Mesendoderm (in vitro differentiated cells): Measurements from ENCODE around the gene CCNT2.
A peak's percentile ranks its signal among the peaks of the same experiment; 100 is the strongest.

ENCODE experiments used
- DNase-seq: peaks from one replicate; pipeline ENCODE4 v3.0.0; 2013
- H2AK5ac ChIP-seq: 2 replicates; pipeline ENCODE4 v1.6.1; 2013; ENCODE audit warnings: low read length, inconsistent platforms
- H2BK120ac ChIP-seq: 2 replicates; pipeline ENCODE4 v1.6.1; 2013; ENCODE audit warnings: low read depth, mild to moderate bottlenecking, low read length, moderate library complexity, mixed read lengths
- H2BK15ac ChIP-seq: replicated peaks from 2 replicates; pipeline ENCODE4 v1.6.1; 2013; ENCODE audit warnings: low read depth, mild to moderate bottlenecking, moderate library complexity
- H2BK5ac ChIP-seq: 2 replicates; pipeline ENCODE4 v1.6.1; 2013; ENCODE audit warnings: low read length, inconsistent platforms
- H3K18ac ChIP-seq: 2 replicates; pipeline ENCODE4 v1.6.1; 2013; ENCODE audit warnings: mild to moderate bottlenecking, low read length, mixed read lengths
- H3K23ac ChIP-seq: one replicate; pipeline ENCODE4 v1.6.1; 2013; ENCODE audit warnings: low read length
- H3K27ac ChIP-seq: 2 replicates; pipeline ENCODE4 v1.5.1; 2013; ENCODE audit warnings: low read depth, mild to moderate bottlenecking, inconsistent platforms, low read length, moderate library complexity
- H3K27me3 ChIP-seq: 2 replicates; pipeline ENCODE4 v1.6.1; 2013; ENCODE audit warnings: low read length, control low read depth, mild to moderate bottlenecking, inconsistent platforms; ENCODE audit not compliant: insufficient read depth, poor library complexity
- H3K36me3 ChIP-seq: 2 replicates; pipeline ENCODE4 v1.6.1; 2013; ENCODE audit warnings: low read length, inconsistent platforms; ENCODE audit not compliant: control insufficient read depth, insufficient read depth
- H3K4ac ChIP-seq: one replicate; pipeline ENCODE4 v1.6.1; 2013; ENCODE audit warnings: low read depth, mild to moderate bottlenecking, low read length, moderate library complexity
- H3K4me1 ChIP-seq: 2 replicates; pipeline ENCODE4 v1.6.1; 2013; ENCODE audit warnings: low read depth, low read length, inconsistent platforms; ENCODE audit not compliant: control insufficient read depth
- H3K4me2 ChIP-seq: 2 replicates; pipeline ENCODE4 v1.6.1; 2013; ENCODE audit warnings: low read length
- H3K4me3 ChIP-seq: 2 replicates; pipeline ENCODE4 v1.5.1; 2013; ENCODE audit warnings: mild to moderate bottlenecking, low read length
- H3K56ac ChIP-seq: one replicate; pipeline ENCODE4 v1.6.1; 2013; ENCODE audit warnings: low read length
- H3K79me1 ChIP-seq: 2 replicates; pipeline ENCODE4 v1.6.1; 2013; ENCODE audit warnings: low read length, inconsistent platforms
- H3K79me2 ChIP-seq: 2 replicates; pipeline ENCODE4 v1.6.1; 2013; ENCODE audit warnings: mild to moderate bottlenecking, low read length; ENCODE audit not compliant: control insufficient read depth, insufficient read depth
- H3K9ac ChIP-seq: 2 replicates; pipeline ENCODE4 v1.6.1; 2013; ENCODE audit warnings: low read length, inconsistent platforms
- H4K5ac ChIP-seq: one replicate; pipeline ENCODE4 v1.6.1; 2013; ENCODE audit warnings: low read length
- H4K8ac ChIP-seq: one replicate; pipeline ENCODE4 v1.6.1; 2013; ENCODE audit warnings: low read depth, mild to moderate bottlenecking, control low read depth, low read length, moderate library complexity
- WGBS: extraction: QIAGEN DNeasy Blood & Tissue Kit; methylation state at CpG from one replicate; pipeline ENCODE4 v1.1.7; 2013; ENCODE audit warnings: low lambda C conversion rate, missing lambda C conversion rate; ENCODE audit not compliant: insufficient coverage; ENCODE audit errors: extremely low coverage; 5-methylcytosine and 5-hydroxymethylcytosine counted together

The CCNT2 gene

DNA sequence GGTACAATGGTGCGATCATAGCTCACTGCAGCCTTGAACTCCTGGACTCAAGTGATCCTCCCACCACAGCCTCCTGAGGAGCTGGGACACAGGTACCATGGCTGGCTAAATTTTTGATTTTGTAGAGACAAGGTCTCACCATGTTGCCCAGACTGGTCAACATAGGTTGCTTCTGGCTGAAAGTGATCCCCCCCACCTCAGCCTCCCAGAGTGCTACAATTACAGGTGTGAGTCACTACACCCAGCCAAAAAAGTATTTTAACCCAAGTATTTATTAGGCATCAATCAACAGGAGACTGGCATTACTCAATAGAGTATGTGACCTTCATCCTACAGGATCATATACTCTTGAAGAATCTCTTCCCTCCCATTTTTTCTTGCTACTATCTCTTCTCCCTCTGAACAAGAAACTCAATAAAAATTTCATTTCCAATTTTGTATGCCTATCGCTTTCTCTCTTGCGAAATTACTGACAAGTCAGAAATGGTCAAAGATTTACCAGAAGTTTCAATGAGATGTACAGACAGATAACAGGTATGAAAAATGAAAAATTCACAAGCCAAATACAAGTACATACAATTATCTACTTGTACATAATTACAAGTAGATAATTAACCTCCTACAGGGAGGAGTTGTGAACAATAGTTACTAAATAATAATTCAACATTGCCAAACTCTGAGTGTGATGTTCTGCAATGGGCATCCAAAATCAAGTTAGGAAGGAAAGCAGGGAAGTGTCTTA lies 34.9 kb upstream of the CCNT2 start:
- H3K56ac ChIP-seq = no peak overlapping the region
- no peak overlapping the region for H3K9ac ChIP-seq
- no peak overlapping the region for H3K23ac ChIP-seq
- H2BK120ac ChIP-seq = no peak overlapping the region
- no peak overlapping the region for H3K18ac ChIP-seq
- no peak overlapping the region for H4K8ac ChIP-seq
- no peaks in the 10 kb centered on the region for H3K4me1 ChIP-seq
- no peak overlapping the region for H3K4me2 ChIP-seq
- no peaks in the 10 kb centered on the region for H3K36me3 ChIP-seq
- H2AK5ac ChIP-seq = no peak overlapping the region
- WGBS = no CpG with 5 or more reads among the region's 3 CpGs
- H3K4ac ChIP-seq = no peak overlapping the region
- H2BK5ac ChIP-seq = no peak overlapping the region
- H3K27ac ChIP-seq = no peak overlapping the region
- no peak overlapping the region for H2BK15ac ChIP-seq
- DNase-seq = no peak
- H3K27me3 ChIP-seq = no peaks in the 10 kb centered on the region
- H3K4me3 ChIP-seq = no peak overlapping the region
- H3K79me1 ChIP-seq = no peaks in the 10 kb centered on the region
- H4K5ac ChIP-seq = no peak overlapping the region
- no peaks in the 10 kb centered on the region for H3K79me2 ChIP-seq

DNA sequence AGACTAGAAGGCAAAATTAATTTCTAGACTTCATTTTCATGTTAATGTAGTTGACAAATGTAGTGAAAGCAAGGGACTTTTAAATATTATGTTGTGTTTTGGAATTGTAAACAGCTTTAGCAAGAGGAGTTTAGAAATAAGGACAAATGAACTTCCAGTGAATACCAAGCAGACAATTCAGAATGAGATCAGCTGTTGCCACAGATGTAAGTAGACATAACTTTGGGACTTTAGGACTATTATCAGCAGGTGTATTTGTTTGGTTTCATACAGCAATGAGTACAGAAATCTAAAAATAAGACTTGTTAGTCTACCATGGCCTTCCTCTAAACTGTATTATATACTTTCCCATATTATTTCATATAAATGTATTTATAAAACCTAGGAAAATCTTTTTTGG lies 34.2 kb upstream of the CCNT2 start:
- H3K79me1 ChIP-seq = no peaks in the 10 kb centered on the region
- H3K27ac ChIP-seq = no peak overlapping the region
- H3K79me2 ChIP-seq = no peaks in the 10 kb centered on the region
- no peak overlapping the region for H3K4me3 ChIP-seq
- H2BK5ac ChIP-seq = no peak overlapping the region
- H3K4ac ChIP-seq = no peak overlapping the region
- H3K36me3 ChIP-seq = no peaks in the 10 kb centered on the region
- no peak overlapping the region for H2BK15ac ChIP-seq
- no peak overlapping the region for H3K18ac ChIP-seq
- no peak overlapping the region for H4K5ac ChIP-seq
- no peaks in the 10 kb centered on the region for H3K4me1 ChIP-seq
- H3K27me3 ChIP-seq = no peaks in the 10 kb centered on the region
- H2AK5ac ChIP-seq = no peak overlapping the region
- no peak overlapping the region for H3K9ac ChIP-seq
- H2BK120ac ChIP-seq = no peak overlapping the region
- no peak overlapping the region for H4K8ac ChIP-seq
- no peak overlapping the region for H3K56ac ChIP-seq
- no peak for DNase-seq
- H3K4me2 ChIP-seq = no peak overlapping the region
- H3K23ac ChIP-seq = no peak overlapping the region

DNA sequence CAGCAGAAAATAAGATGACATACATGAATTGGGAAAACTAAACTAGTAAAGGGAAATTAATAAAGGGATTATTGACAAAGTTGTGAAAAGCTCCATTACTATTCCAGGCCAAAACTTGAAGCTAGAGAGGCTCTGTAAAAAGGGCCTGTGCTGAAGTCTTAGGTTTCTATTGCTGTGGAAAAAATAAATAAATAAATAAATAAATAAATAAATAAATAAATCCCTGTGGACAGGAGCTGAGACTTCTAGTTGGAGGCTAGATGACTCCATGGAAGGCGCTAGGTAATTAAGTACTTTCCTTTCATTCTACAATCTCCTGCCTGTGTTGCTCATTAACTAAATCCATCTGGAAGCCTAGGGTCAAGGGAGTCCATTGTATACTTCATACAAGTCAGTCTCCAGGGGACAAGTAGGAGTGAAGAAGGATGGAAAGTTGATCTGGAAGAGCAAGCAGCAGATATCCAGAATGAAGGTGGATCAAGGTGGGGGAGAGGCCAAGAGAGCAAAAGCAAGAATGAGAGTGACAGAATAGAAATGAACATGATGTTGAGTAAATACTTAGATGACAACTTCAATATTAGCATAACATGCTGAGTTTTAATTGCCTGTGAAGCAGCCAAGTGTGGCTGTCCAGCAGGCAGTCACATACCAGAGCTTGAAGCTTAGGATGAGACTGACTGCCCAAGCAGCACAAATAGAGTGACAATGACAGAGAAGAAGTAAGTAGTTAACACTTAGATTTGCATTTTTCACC lies 26.2 kb upstream of the CCNT2 start:
- no peak overlapping the region for H3K9ac ChIP-seq
- no peak overlapping the region for H2BK15ac ChIP-seq
- no peak overlapping the region for H3K56ac ChIP-seq
- H3K79me1 ChIP-seq = no peaks in the 10 kb centered on the region
- no peak overlapping the region for H3K4me3 ChIP-seq
- no peak overlapping the region for H2AK5ac ChIP-seq
- no peak overlapping the region for H4K5ac ChIP-seq
- no peak overlapping the region for H3K4me2 ChIP-seq
- no peaks in the 10 kb centered on the region for H3K27me3 ChIP-seq
- H3K18ac ChIP-seq = no peak overlapping the region
- H4K8ac ChIP-seq = no peak overlapping the region
- DNase-seq = peak; percentile 1
- no peak overlapping the region for H2BK120ac ChIP-seq
- WGBS = no CpG with 5 or more reads among the region's 1 CpG
- H3K27ac ChIP-seq = no peak overlapping the region
- H3K4me1 ChIP-seq = no peaks in the 10 kb centered on the region
- no peaks in the 10 kb centered on the region for H3K79me2 ChIP-seq
- no peaks in the 10 kb centered on the region for H3K36me3 ChIP-seq
- H3K4ac ChIP-seq = no peak overlapping the region
- H2BK5ac ChIP-seq = no peak overlapping the region
- H3K23ac ChIP-seq = no peak overlapping the region

DNA sequence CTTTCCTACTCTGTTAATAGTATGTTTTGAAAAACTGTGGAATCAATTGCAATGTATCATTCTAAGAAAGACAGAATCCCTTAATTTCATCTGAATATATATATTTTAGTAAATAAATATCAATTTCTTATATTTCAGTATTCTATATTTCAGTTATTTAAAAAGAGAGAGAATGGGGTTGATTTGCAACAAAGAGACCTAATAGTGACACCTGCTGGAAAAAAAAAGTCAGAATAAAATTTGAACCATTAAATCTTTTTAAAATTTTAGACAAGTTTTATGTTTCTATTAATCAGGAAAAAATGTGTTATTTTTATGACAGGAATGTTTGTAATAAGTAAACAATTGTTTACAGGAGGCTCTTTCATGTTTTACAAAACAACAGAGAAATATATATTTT lies 20.7 kb upstream of the CCNT2 start:
- no peaks in the 10 kb centered on the region for H3K36me3 ChIP-seq
- H3K27me3 ChIP-seq = no peaks in the 10 kb centered on the region
- no peak overlapping the region for H3K4me2 ChIP-seq
- no peak overlapping the region for H4K8ac ChIP-seq
- H2BK15ac ChIP-seq = no peak overlapping the region
- no peak overlapping the region for H3K18ac ChIP-seq
- H3K79me1 ChIP-seq = no peaks in the 10 kb centered on the region
- no peak overlapping the region for H3K27ac ChIP-seq
- no peak overlapping the region for H4K5ac ChIP-seq
- H2BK120ac ChIP-seq = no peak overlapping the region
- H3K4me1 ChIP-seq = no peaks in the 10 kb centered on the region
- no peak overlapping the region for H3K4me3 ChIP-seq
- H2BK5ac ChIP-seq = no peak overlapping the region
- H3K56ac ChIP-seq = no peak overlapping the region
- H2AK5ac ChIP-seq = no peak overlapping the region
- H3K79me2 ChIP-seq = no peaks in the 10 kb centered on the region
- no peak overlapping the region for H3K4ac ChIP-seq
- H3K9ac ChIP-seq = no peak overlapping the region
- no peak for DNase-seq
- H3K23ac ChIP-seq = no peak overlapping the region

DNA sequence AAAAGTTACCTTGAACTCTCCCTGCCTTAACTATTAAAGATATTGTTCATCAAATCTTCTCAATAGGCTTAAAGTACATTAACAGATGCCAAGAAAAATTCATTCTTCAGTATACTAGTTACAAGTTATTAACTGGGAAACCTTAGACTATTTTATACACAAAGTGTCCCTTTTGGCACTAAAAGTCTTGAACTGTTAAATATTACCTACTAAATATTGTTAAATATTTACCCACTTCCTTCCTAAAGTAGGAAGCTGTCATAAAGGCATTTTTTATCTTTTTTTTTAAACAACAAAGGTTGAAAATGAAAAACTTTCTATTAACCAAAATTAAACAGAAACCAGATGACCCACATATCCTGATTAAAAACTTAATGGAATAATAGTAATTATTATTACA lies 19.4 kb upstream of the CCNT2 start:
- Histone ChIP-seq H3K79me1 (no peaks in the 10 kb centered on the region), H3K23ac (no peak overlapping the region), H3K56ac (no peak overlapping the region), H3K27me3 (no peaks in the 10 kb centered on the region), H3K4ac (no peak overlapping the region), H3K4me3 (no peak overlapping the region), H2BK5ac (no peak overlapping the region), H3K79me2 (no peaks in the 10 kb centered on the region), H2BK120ac (no peak overlapping the region), H3K36me3 (no peaks in the 10 kb centered on the region), H3K18ac (no peak overlapping the region), H3K4me2 (no peak overlapping the region), H2AK5ac (no peak overlapping the region), H2BK15ac (no peak overlapping the region), H3K4me1 (no peaks in the 10 kb centered on the region), H4K5ac (no peak overlapping the region), H4K8ac (no peak overlapping the region), H3K27ac (no peak overlapping the region), H3K9ac (no peak overlapping the region)
- no peak for DNase-seq

DNA sequence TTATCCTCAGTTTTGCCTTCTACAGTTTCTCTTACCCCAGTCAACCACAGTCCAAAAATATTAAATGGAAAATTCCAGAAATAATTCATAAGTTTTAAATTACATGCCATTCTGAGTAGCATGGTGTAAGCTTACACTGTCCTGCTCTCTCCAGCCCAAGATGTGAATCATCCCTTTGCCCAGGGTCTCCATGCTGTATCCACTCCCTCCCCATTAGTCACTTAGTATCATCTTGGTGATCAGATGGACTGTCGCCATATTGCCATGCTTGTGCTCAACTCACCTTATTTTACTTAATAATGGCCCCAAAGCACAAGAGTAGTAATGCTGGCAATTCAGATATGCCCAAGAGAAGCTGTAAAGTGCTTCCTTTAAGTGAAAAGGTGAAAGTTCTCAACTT lies 18.5 kb upstream of the CCNT2 start:
- Histone ChIP-seq H2AK5ac (no peak overlapping the region), H3K79me2 (no peaks in the 10 kb centered on the region), H3K4me2 (no peak overlapping the region), H2BK15ac (no peak overlapping the region), H2BK5ac (no peak overlapping the region), H3K4me1 (no peaks in the 10 kb centered on the region), H3K27me3 (no peaks in the 10 kb centered on the region), H3K36me3 (no peaks in the 10 kb centered on the region), H3K27ac (no peak overlapping the region), H3K4me3 (no peak overlapping the region), H3K79me1 (no peaks in the 10 kb centered on the region), H4K5ac (no peak overlapping the region), H3K18ac (no peak overlapping the region), H2BK120ac (no peak overlapping the region), H3K23ac (no peak overlapping the region), H3K56ac (no peak overlapping the region), H3K9ac (no peak overlapping the region), H3K4ac (no peak overlapping the region), H4K8ac (no peak overlapping the region)
- DNase-seq = no peak
- no CpG with 5 or more reads among the region's 1 CpG for WGBS
